ENCODE measurements around the gene CHST12.

DNA sequence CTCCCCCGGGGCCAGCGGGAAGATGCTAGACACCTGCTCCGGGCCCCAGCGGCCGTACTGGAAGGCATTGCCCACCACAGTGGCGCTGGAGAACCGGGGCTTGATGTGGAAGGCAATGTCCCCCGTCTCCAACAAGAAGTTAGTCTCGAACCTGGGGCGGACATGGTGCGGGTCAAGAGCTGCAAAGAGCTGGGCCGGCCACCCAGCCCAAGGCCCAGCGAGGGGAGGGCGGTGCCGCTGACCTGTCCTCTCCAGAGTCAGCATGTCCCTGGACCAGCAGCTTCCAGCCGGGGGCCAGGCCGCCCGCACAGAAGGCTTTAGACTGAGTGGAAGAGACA is 72.2 kb downstream of the CHST12 start:
- TF ChIP-seq, protein P1, sequence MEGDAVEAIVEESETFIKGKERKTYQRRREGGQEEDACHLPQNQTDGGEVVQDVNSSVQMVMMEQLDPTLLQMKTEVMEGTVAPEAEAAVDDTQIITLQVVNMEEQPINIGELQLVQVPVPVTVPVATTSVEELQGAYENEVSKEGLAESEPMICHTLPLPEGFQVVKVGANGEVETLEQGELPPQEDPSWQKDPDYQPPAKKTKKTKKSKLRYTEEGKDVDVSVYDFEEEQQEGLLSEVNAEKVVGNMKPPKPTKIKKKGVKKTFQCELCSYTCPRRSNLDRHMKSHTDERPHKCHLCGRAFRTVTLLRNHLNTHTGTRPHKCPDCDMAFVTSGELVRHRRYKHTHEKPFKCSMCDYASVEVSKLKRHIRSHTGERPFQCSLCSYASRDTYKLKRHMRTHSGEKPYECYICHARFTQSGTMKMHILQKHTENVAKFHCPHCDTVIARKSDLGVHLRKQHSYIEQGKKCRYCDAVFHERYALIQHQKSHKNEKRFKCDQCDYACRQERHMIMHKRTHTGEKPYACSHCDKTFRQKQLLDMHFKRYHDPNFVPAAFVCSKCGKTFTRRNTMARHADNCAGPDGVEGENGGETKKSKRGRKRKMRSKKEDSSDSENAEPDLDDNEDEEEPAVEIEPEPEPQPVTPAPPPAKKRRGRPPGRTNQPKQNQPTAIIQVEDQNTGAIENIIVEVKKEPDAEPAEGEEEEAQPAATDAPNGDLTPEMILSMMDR (IDR thresholded peaks at IDR 0.05; ENCODE audit: insufficient read depth, low read length) = no peak
- TF ChIP-seq POLR2AphosphoS5 (IDR thresholded peaks at IDR 0.05; ENCODE audit: low read depth) = no peak
- TF ChIP-seq, protein P2, sequence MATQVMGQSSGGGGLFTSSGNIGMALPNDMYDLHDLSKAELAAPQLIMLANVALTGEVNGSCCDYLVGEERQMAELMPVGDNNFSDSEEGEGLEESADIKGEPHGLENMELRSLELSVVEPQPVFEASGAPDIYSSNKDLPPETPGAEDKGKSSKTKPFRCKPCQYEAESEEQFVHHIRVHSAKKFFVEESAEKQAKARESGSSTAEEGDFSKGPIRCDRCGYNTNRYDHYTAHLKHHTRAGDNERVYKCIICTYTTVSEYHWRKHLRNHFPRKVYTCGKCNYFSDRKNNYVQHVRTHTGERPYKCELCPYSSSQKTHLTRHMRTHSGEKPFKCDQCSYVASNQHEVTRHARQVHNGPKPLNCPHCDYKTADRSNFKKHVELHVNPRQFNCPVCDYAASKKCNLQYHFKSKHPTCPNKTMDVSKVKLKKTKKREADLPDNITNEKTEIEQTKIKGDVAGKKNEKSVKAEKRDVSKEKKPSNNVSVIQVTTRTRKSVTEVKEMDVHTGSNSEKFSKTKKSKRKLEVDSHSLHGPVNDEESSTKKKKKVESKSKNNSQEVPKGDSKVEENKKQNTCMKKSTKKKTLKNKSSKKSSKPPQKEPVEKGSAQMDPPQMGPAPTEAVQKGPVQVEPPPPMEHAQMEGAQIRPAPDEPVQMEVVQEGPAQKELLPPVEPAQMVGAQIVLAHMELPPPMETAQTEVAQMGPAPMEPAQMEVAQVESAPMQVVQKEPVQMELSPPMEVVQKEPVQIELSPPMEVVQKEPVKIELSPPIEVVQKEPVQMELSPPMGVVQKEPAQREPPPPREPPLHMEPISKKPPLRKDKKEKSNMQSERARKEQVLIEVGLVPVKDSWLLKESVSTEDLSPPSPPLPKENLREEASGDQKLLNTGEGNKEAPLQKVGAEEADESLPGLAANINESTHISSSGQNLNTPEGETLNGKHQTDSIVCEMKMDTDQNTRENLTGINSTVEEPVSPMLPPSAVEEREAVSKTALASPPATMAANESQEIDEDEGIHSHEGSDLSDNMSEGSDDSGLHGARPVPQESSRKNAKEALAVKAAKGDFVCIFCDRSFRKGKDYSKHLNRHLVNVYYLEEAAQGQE (IDR thresholded peaks at IDR 0.05; ENCODE audit: insufficient replicate concordance, low read depth) = no peak
